GM19238 (cell line): ENCODE measurements around the gene LRMDA.

ENCODE experiments used
- DNase-seq: peaks from one replicate; pipeline ENCODE4 v3.0.0; 2011; ENCODE audit warnings: low spot score; ENCODE audit not compliant: insufficient read length

The LRMDA gene

GRCh38 chr10:76411729-76412435 is 980.5 kb downstream of the LRMDA start:
- DNase-seq: no peak

- no peak for DNase-seq
Measured at GRCh38 chr10:76415554-76415953, 984.1 kb downstream of the LRMDA start.

- no peak for DNase-seq
Measured at GRCh38 chr10:76416642-76417041, 985.2 kb downstream of the LRMDA start.

- no peak for DNase-seq
Measured at GRCh38 chr10:76420725-76421124, 989.3 kb downstream of the LRMDA start.

- no peak for DNase-seq
Measured at GRCh38 chr10:76422769-76423168, 991.3 kb downstream of the LRMDA start.

- no peak for DNase-seq
Measured at GRCh38 chr10:76428551-76429367, 997.3 kb downstream of the LRMDA start.

- no peak for DNase-seq
Measured at GRCh38 chr10:76429368-76430060, 998.1 kb downstream of the LRMDA start.

- no peak for DNase-seq
Measured at GRCh38 chr10:76430061-76430645, 998.7 kb downstream of the LRMDA start.

- no peak for DNase-seq
Measured at GRCh38 chr10:76432016-76433012, 1000.9 kb downstream of the LRMDA start.

- no peak for DNase-seq
Measured at GRCh38 chr10:76433161-76434005, 1002.0 kb downstream of the LRMDA start.

GRCh38 chr10:76435157-76435556 is 1003.7 kb downstream of the LRMDA start:
- DNase-seq: no peak

- no peak for DNase-seq
Measured at GRCh38 chr10:76436401-76436811, 1005.0 kb downstream of the LRMDA start.

GRCh38 chr10:76436981-76437380 is 1005.6 kb downstream of the LRMDA start:
- no peak for DNase-seq

GRCh38 chr10:76440426-76440825 is 1009.0 kb downstream of the LRMDA start:
- no peak for DNase-seq

- DNase-seq: no peak
Measured at GRCh38 chr10:76442113-76442512, 1010.7 kb downstream of the LRMDA start.

GRCh38 chr10:76444034-76444800 is 1012.8 kb downstream of the LRMDA start:
- DNase-seq: no peak

GRCh38 chr10:76447578-76447977 is 1016.2 kb downstream of the LRMDA start:
- no peak for DNase-seq

GRCh38 chr10:76451911-76452310 is 1020.5 kb downstream of the LRMDA start:
- DNase-seq: no peak

- no peak for DNase-seq
Measured at GRCh38 chr10:76453332-76453731, 1021.9 kb downstream of the LRMDA start.
